SW 1271 (cell line): ENCODE data around the gene DLG2.
A peak's percentile ranks its signal among the peaks of the same experiment; 100 is the strongest.
"Not testable (repeated sequence)": the region's sequence is repeated elsewhere in the genome, so short reads cannot be mapped to it uniquely, and the experiment has no call there.

Experiments
- DNase-seq, 2 experiments: peaks; one replicate each; lab custom pipeline; 2025; lab: John Stamatoyannopoulos, UW

DLG2 gene

DNA sequence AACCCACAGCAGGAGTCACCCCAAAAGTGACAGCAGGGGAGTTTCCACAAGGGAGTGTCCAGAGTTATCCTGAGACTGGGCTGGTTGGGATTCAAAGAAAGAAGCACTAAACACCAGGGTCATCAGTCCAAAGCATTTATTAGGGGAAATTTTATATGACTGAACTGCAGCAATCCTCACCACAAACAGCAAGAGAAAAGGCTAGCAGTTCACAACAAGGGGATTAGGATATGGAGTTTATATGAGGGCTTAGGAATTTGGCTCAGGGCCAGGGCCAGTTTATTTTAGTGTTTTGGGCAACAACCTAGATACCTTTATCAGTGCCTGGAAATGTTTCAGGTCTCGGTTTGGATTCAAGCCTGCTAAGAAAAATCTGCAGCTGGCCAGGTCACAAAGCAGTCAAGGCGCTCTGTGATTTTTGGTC, 16.1 kb upstream of the DLG2 start:
- no peak for DNase-seq

DNA sequence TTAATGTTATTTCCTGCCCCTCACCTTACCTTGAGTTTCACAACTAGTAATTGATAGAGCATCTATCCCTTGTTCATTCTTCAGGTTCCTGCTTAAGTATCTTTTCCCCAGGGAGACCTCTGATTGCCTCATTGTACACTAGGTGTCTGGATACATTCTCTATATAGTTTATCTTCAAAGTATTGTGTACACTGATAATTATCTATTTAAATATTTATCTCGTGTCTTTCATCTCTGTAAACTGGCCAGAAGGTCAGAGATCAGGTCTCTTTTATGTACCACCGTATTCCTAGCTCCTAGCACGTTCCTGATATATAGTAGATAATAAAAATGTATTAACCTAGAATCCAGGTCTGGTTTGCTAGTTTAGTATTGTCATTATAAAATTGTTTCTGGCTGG, 7.6 kb upstream of the DLG2 start:
- DNase-seq: no peak

DNA sequence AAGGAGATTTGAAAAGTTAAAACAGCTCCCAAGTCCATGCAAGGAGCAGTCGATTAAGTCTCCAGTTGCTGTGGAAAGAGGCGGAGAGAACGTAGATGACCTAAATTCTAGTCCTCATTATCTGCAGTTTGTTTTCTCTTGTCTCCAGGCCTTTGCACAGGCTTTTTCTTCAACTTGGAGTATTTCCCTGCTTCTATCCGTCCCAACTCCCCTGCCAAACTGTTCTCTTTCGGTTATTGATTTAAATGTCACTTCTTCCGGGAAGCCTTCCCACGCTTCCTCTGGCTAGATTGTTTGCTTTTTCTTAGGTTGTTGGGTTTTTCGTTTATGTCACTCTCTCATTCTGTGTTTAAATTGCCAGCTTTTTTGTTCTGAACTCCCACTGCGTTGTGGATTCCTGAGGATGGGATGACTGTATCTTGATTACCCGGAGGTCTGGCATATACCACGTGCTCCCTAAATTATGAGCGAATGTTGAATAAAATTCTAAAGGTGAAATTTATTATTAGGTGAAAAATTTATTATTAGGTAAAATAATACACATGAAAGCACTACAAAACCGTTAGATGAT, 1.7 kb upstream of the DLG2 start:
- DNase-seq: no peak

DNA sequence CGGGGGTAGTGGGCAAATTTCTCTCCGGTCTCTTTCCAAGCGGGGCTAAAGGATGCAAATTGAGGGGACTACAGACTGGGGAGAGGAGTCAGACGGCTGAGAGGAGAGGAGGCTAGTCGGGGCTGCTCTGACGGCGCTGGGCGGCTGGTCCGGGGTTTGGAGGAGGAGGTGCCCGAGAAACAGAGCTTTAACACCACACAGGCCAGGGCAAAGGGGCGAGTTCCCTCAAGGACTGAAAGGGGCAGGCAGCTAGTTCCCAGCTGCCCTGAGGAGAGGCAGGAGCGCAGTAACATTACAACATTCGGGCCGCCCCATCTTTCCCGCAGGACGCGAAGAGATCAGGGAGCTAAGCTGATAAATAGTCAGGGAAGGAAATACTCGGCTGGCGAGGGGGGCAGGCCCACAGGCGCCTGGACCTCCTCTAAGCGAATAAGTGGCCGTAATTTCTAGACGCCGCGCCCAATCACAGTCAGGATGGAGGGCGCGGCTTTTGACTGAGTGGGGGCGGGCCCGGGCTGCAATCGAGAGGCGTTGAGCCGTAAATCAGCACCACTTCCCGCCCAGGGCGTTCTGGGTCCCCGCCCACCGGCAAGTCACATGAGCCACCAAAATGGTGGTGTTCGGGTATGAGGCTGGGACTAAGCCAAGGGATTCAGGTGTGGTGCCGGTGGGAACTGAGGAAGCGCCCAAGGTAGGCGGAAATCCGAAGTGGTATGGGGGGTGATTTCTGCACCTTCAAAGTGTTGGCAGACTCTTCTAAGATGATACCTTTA, 1.0 kb upstream of the DLG2 start, which contains the start of gene TMEM126B:
TSS of gene TMEM126B (plus strand) at position 596 of the 773 bp plus-strand sequence. CDS start at position 611, 15 bp downstream.
- DNase-seq: peak; percentile 94 to 99

DNA sequence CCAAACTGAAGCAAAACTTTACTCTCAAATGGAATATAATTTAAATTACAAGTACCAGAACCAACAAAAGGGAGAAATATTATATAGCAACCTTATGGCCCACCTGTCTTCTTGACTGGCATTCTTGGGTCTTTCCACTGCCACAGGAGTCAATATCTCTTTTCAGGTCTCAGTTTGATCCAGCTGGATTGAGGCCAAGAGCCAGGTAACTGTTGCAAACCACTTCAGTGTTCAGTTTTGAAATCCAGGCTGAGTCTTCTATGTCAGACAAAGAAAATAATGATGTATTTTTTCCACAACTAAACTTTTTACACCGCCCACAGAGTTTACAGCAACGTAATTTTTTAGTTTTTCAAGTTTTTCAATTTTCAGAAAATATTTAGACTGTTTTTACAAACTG, 648 bp downstream of the DLG2 start:
- no peak for DNase-seq

DNA sequence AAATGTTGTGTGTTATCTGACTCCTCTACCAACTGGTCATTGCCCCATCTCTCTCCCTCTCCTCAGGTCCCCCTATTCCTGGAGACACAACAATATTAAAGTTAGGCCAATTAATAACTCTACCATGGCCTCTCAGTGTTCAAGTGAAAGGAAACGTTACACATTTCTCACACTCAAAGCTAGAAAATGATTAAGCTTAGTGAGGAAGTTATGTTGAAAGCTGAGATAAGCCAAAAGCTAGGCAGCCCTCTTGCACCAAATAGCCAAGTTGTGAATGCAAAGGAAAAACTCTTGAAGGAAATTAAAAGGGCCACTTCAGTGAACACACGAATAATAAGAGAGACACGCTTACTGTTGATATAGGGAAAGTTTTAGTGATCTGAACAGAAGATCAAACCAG, 6.9 kb downstream of the DLG2 start:
- DNase-seq: no peak

DNA sequence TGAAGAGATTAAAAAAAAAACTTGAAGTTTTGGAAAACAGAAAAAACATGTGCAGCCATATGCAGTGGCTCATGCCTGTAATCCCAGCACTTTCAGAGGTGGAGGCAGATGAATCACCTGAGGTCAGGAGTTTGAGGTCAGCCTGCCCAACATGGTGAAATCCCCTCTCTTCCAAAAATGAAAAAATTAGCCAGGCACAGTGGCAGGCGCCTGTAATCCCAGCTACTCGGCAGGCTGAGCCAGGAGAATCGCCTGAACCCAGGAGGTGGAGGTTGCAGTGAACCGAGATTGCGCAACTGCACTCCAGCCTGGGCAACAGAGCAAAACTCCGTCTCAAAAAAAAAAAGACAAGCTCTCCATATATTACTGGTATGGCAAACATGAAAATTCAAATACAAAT, 7.6 kb downstream of the DLG2 start:
- no peak for DNase-seq

DNA sequence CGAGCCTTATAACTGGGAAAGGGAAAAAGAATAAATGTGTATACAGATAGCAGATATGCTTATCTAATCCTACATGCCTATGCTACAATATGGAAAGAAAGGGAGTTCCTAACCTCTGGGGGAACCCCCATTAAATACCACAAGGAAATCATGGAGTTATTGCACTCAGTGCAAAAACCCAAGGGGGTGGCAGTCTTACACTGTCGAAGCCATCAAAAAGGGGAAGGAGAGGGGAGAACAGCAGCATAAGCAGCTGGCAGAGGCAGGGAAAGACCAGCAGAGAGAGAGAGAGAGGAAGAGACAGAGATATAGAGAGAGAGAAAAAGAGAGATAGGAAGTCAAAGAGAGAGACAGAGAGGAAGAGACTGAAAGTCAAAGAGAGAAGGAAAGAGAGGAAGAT, 15.5 kb downstream of the DLG2 start:
- not testable (repeated sequence) for DNase-seq

DNA sequence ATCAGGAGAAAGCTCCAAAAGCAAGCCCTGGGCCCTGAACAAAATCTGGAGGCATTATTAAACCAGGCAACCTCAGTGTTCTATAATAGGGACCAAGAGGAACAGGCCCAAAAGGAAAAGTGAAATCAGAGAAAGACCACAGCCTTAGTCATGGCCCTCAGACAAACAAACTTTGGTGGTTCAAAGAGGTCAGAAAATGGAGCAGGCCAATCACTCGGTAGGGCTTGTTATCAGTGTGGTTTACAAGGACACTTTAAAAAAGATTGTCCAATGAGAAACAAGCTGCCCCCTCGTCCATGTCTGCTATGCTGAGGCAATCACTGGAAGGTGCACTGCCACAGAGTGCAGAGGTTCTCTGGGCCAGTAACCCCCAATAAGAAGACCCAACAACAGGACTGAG, 17.9 kb downstream of the DLG2 start:
- DNase-seq: not testable (repeated sequence)

DNA sequence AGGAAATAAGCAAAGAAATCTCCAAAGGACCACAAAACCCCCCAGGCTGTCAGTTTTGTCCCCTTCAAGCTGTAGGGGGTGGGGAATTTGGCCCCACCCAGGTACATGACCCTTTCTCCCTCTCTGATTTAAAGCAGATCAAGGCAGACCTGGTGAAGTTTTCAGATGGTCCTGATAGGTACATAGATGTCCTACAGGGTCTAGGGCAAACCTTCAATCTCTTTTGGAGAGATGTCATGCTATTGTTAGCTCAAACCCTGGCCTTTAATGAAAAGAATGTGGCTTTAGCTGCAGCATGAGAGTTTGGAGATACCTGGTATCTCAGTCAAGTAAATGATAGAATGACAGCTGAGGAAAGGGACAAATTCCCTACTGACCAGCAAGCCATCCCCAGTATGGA, 18.5 kb downstream of the DLG2 start:
- not testable (repeated sequence) for DNase-seq

DNA sequence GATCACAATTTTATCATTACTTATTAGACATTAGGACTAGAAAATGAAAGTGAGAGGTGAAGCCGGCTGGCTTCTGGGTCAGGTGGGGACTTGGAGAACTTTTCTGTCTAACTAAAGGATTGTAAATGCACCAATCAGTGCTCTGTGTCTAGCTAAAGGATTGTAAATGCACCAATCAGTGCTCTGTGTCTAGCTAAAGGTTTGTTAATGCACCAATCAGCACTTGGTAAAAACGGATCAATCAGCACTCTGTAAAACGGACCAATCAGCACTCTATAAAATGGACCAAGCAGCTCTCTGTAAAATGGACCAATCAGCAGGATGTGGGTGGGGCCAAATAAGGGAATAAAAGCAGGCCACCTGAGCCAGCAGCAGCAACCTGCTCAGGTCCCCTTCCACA, 20.9 kb downstream of the DLG2 start:
- not testable (repeated sequence) for DNase-seq

DNA sequence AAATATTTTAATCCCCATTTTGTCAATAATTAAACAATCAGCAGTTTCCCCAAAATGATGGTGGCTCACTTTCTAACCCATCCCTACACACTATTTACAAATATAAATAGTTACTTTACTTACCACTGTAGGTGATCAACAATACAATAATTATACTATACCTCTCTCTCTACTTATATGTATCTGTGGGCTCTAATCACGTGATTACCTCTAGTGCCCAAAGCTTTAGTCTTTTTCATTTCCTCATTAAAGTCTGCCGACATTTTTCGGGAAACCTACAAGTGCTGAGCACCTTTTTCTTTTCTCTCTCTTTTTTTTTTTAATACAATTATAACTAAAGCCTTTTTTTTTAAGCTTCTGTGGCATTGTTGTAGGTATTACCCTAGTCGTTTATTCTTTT, 23.9 kb downstream of the DLG2 start:
- no peak for DNase-seq

DNA sequence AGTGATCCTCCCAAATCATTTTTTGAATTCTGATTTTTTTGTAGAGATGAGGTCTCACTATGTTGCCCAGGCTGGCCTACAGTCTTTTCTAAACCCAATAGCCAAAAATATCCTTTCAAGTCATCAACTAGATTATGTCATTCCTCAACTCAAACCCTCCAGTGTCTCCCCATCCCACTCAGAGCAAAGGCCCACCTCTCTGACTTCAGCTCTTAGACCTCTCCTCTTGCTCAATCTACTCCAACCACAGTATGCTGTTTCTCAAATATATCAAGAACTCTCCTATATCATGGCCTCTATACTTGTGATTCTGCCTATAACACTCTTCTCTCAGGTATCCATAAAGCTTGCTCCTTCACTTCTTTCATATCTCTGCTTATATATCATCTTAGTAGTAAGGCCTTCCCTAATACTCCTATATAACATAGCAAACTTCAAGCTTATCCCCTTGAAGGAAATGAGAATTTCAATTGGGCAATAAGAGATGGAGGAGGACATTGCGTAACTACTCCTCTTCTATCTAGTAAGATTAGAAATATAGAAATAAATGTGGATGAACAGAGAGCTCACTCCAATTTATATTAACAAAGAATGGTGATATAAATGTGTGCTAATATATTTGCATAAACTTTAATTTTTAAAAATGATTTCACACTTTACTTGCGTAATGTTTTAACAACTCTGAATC, 24.5 kb downstream of the DLG2 start:
- no peak for DNase-seq

DNA sequence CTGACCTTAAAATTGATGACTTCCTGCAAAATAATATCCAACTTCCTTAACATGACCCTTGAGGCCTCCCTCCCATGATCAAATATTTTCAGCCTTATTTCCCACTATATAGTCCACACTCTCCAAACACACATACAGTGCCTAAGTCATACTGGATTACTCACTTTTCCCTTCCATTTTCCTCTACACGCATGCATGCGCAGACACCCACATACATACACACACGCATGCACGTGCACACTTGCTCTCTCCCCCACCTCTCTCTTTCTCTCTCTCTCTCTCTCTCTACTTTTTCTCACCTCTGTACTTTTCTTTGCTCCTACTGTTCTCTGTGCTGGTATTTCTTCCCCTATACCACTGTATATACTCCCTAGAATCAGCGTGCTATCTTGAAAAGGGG, 28.1 kb downstream of the DLG2 start:
- no peak for DNase-seq

DNA sequence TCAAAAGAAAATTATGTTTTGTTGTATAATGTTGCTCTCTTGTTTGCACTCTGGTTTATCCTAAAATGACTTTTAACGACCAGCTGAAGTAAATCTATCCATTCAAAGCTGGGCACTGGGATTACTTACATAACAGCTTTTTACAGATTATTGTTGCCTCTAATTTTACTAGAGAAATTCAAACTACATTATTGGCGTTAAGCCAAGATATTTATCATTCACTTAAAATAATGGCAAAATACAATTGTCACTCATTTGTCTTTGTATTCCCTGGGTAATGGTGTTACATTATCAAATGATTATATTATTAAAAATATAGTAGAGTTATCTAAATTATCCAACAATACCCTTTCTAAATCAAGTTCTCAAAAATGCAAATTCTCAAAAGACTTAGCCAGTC, 30.3 kb downstream of the DLG2 start:
- no peak for DNase-seq

DNA sequence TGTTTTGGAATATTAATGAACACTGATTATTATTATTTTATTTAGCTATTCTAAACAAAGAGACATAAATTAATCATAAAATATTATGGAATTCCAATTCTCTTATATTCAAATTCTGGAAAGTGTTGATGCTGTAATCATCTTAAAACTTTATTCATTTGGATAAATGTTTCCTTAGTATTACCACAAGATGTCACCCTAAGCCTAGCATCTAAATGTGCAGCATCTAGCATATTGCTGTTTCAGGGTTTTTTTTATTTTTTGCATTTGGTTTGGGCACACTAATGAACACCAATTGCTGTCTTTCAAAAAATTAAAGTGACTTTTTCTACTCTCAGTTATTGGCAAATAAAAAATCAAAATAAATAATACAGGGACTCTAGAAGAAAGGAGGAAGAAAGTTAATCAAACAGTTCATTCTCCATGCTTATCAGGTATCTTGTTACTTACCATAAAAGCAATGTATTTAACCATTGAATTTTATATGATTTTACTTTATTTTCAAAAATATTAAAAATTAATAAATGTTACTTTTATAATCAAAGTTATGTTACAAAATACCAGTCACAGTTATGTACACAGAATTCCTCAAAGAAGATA, 31.8 kb downstream of the DLG2 start:
- peak in 1 of 2 experiments; percentile 62 for DNase-seq

DNA sequence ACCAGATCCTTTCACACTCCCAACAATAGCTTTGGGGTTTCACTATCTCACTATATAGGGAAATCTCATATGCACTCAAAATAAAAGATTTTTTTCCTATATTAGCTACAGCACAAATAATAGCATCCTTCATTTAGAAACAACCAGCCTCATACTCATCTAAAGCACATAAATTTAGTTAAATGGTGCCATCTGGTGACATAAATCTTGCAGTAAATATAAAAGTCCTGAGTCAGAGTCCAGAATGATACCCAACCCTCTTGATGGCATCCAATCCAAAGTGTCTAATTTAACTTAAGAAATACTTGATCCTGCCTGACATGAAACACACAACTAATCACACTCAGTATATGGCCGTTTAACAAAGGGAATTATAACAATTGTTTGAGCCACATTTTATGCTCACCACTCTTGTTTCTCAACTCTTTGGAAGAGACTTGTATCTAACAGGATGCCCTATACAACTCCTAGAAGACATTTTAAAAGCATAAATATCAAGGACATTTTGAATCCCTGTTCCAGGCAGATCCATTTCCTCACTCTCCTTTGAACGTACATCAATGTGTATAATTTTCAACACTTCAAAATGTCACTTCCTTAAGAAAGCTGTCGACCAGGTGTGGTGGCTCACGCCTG, 36.2 kb downstream of the DLG2 start:
- DNase-seq: peak in 1 of 2 experiments; percentile 61

DNA sequence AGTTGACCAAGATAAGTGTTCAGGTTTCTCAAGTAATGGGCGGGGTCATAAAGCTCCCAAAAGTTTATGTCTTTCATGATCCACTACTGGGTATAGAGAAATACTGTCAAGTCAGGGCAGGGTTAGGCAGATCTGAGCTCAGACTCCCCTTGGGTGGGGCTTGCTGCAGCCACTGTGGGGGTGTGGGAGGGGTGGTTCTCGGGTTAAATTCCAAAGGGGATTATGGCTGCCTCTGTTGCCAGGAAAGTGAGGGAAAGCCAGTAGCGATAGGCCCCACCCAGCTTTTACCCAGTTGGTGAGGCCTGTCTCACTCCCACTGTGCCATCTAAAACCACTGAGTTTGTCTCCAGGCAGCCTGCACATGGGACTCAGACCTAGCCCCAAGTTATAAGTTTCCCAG, 37.8 kb downstream of the DLG2 start:
- no peak for DNase-seq

DNA sequence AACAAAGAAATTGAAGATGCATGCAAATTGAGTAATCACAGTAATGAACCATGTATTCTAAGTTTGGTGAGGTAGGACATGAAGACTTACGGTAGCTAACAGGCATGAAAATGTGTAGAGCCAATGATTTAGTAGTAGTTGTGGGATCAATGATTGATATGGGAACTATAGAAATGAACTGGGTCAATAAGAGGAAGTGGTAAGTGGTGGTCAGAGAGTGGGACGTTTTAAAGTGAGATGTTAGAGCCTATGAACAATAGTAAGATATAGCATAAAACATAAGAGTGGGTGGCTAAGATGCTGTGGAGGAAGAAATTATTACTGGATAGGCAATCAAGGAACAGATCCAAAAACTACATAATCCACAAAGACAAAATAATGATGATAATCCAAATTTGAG, 45.0 kb downstream of the DLG2 start:
- no peak for DNase-seq

DNA sequence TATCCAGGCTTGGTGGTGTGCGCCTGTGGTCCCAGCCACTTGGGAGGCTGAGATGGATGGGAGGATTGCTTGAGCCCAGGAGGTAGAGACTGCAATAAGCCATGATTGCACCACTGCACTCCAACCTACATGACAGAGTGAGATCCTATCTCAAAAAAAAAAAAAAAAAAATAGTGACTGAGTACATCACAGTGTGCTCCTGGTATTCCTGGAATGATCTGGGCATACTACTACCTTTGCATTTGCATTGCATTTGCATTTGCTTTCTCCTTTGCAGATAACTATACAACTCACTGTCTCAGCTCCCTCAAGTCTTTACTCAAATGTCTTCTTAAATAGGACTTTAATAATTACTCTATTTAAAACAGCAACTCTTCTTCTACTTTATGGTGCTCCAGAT, 51.8 kb downstream of the DLG2 start:
- DNase-seq: no peak

DNA sequence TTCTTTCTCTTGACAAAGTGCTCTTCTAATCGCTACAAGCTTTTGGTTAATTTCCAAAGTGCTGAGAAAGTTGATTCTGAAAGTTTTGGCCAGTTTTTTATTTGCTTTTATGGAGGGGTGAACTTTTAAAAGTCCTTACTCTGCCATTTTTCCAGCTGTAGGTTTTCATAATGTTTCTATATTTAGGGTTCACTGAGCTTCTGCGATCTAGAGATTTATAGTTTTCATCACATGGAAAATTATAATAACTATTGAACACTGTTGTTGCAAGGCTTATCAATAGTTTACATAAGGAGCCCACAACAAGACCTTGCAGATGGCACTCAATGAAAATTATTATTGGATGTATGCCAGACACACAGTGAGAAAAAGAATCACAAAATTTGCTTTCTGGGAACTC, 55.1 kb downstream of the DLG2 start:
- no peak for DNase-seq

DNA sequence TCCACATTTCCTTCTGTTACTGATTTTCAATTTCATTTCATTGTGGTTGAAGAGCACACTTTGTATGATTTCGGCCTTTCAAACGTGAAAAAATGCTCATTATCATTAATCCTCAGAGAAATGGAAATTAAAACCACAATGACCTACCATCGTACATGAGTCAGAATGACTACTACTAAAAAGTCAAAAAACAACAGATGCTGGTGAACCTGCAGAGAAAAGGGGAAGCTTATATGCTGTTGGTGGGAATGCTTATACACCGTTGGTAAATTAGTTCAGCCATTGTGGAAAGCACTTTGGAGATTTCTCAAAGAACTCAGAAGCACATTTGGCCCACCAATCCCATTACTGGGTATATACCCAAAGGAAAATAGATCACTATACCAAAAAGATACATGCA, 57.6 kb downstream of the DLG2 start:
- DNase-seq: no peak
